GM23338 (cell line): ENCODE data around the gene ADGRV1. TPM values are rescaled to one million over a fixed set of nuclear protein-coding genes. Genes with fewer than 3 reads are reported as not detected.

Experiments used
- ATAC-seq: fragments of 200-7000 bp; cut with Tn5 transposase; 3 replicates; pipeline ENCODE4 v1.9.1; 2020
- DNase-seq: peaks from one replicate; pipeline ENCODE4 v3.0.0-alpha.2; 2015; ENCODE audit warnings: low spot score
- H2AFZ ChIP-seq: fragments of 200-600 bp; sonication (generic); 2 replicates; pipeline ENCODE4 v1.8.0; 2016; ENCODE audit warnings: antibody characterized with exemption, mild to moderate bottlenecking, moderate library complexity
- H3F3A ChIP-seq: fragments of 200-600 bp; sonication (generic); replicated peaks from 2 replicates; pipeline ENCODE4 v1.8.0; 2017; ENCODE audit warnings: antibody characterized with exemption, mixed run types, low read depth
- H3K27ac ChIP-seq: fragments of 200-600 bp; sonication (generic); 2 replicates; pipeline ENCODE4 v1.6.1; 2016; ENCODE audit warnings: low read depth
- H3K27me3 ChIP-seq: fragments of 200-600 bp; sonication (generic); 2 replicates; pipeline ENCODE4 v1.8.0; 2016; ENCODE audit warnings: mild to moderate bottlenecking, mixed run types, moderate library complexity; ENCODE audit not compliant: insufficient read depth
- H3K36me3 ChIP-seq: fragments of 200-600 bp; sonication (generic); 2 replicates; pipeline ENCODE4 v1.8.0; 2016; ENCODE audit warnings: mild to moderate bottlenecking; ENCODE audit not compliant: insufficient read depth
- H3K4me1 ChIP-seq: fragments of 200-600 bp; sonication (generic); 2 replicates; pipeline ENCODE4 v1.8.0; 2016; ENCODE audit warnings: mild to moderate bottlenecking, moderate library complexity; ENCODE audit not compliant: insufficient read depth
- H3K4me2 ChIP-seq: fragments of 200-600 bp; sonication (generic); 2 replicates; pipeline ENCODE4 v1.7.1; 2017; ENCODE audit warnings: mixed run types
- H3K4me3 ChIP-seq: fragments of 200-600 bp; sonication (generic); 2 replicates; pipeline ENCODE4 v1.6.1; 2016; ENCODE audit warnings: mixed run types
- H3K79me2 ChIP-seq: fragments of 200-600 bp; sonication (generic); replicated peaks from 2 replicates; pipeline ENCODE4 v1.8.0; 2017; ENCODE audit warnings: mild to moderate bottlenecking; ENCODE audit not compliant: insufficient read depth
- H3K9me2 ChIP-seq: fragments of 200-600 bp; sonication (generic); 2 replicates; pipeline ENCODE4 v1.8.0; 2017; ENCODE audit not compliant: insufficient read depth
- H4K20me1 ChIP-seq: fragments of 200-600 bp; sonication (generic); replicated peaks from 2 replicates; pipeline ENCODE4 v1.8.0; 2017; ENCODE audit warnings: mild to moderate bottlenecking; ENCODE audit not compliant: insufficient read depth
- H3K27ac Mint-ChIP-seq: 2 replicates; pipeline ENCODE4 v1.8.0; 2020; ENCODE audit warnings: inconsistent platforms, mild to moderate bottlenecking, moderate library complexity, mixed read lengths
- H3K27me3 Mint-ChIP-seq: 3 replicates; pipeline ENCODE4 v1.8.0; 2022; ENCODE audit warnings: low read depth, mild to moderate bottlenecking, moderate library complexity, mixed read lengths, inconsistent platforms; ENCODE audit not compliant: insufficient read depth, poor library complexity
- H3K36me3 Mint-ChIP-seq: 3 replicates; pipeline ENCODE4 v1.8.0; 2021; ENCODE audit warnings: low read depth, mild to moderate bottlenecking, inconsistent platforms, moderate library complexity, mixed read lengths
- H3K4me1 Mint-ChIP-seq: 3 replicates; pipeline ENCODE4 v1.8.0; 2020; ENCODE audit warnings: mild to moderate bottlenecking, inconsistent platforms, mixed read lengths
- H3K4me3 Mint-ChIP-seq: 3 replicates; pipeline ENCODE4 v1.8.0; 2021; ENCODE audit warnings: moderate library complexity, mild to moderate bottlenecking, inconsistent platforms, mixed read lengths
- H3K9me3 Mint-ChIP-seq: 3 replicates; pipeline ENCODE4 v1.8.0; 2020; ENCODE audit warnings: moderate library complexity, mild to moderate bottlenecking, inconsistent platforms, mixed read lengths
- CREB1 ChIP-seq: fragments of 250-450 bp; sonication (Bioruptor Pico); IDR thresholded peaks from 2 replicates; pipeline ENCODE4 v1.5.0; 2020; ENCODE audit warnings: low read depth, mild to moderate bottlenecking, moderate library complexity
- EZH2phosphoT487 ChIP-seq: fragments of 200-600 bp; sonication (generic); IDR thresholded peaks from one replicate; pipeline ENCODE4 v1.8.1; 2018; ENCODE audit warnings: antibody characterized with exemption; ENCODE audit not compliant: unreplicated experiment
- JUNB ChIP-seq: IDR thresholded peaks from one replicate; pipeline ENCODE4 v1.6.1; 2016; ENCODE audit warnings: antibody characterized with exemption; ENCODE audit not compliant: unreplicated experiment
- NANOG ChIP-seq: IDR thresholded peaks from 2 replicates; pipeline ENCODE4 v1.6.1; 2016; ENCODE audit warnings: antibody characterized with exemption, borderline replicate concordance
- POLR2AphosphoS5 ChIP-seq: IDR thresholded peaks from 2 replicates; pipeline ENCODE4 v1.6.1; 2016; ENCODE audit warnings: antibody characterized with exemption, low read depth
- STAT1 ChIP-seq: IDR thresholded peaks from one replicate; pipeline ENCODE4 v1.6.1; 2016; ENCODE audit warnings: antibody characterized with exemption; ENCODE audit not compliant: unreplicated experiment
- ZNF114 ChIP-seq: fragments of 250-450 bp; sonication (Bioruptor Pico); IDR thresholded peaks from 2 replicates; pipeline ENCODE4 v1.5.0; 2020; ENCODE audit warnings: mild to moderate bottlenecking, moderate library complexity
- ZNF331 ChIP-seq: fragments of 250-450 bp; sonication (Bioruptor Pico); IDR thresholded peaks from 2 replicates; pipeline ENCODE4 v1.5.0; 2020; ENCODE audit warnings: low read depth, mild to moderate bottlenecking, moderate library complexity
- polyA plus RNA-seq: library from polyadenylated mRNA; unstranded; fragments of >200 nt; fragmentation: Nextera tagmentation; extraction: Ambion mirVana; gene quantifications from 2 replicates; pipeline ENCODE4 v1.2.1, GENCODE V29; 2016
- total RNA-seq: library from RNA; depleted of rRNA; stranded (reverse); fragments of >200 nt; shearing (Covaris generic); gene quantifications from 2 replicates; pipeline ENCODE4 v1.2.3, GENCODE V29; 2014
- TF ChIP-seq, protein P1 (sequence below): fragments of 250-450 bp; sonication (Bioruptor Pico); IDR thresholded peaks from 2 replicates; pipeline ENCODE4 v1.5.0; 2020; ENCODE audit warnings: mild to moderate bottlenecking, moderate library complexity

The ADGRV1 gene
- total and polyA plus RNA-seq, 2 experiments from 2014 or later: 46.1 to 149 TPM

DNA sequence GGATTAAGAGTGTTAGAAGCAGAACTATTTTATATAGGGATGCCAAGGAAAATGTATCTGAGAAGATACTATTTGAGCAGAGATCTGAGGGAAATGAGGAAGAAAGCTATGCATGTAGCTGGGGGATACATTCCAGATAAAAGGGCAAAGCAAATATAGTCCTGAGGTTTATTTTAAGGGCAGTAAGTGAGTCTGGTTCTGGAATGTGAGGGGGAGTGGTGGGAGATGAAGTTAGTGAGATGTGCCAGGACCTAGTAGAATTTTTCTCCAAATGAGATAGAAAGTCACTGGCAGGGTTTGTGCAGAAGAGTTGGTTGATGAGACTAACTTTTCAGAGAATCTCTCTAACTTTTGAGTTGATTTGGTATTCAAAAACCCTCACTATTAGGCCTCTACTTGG, 374.7 kb downstream of the ADGRV1 start:
- Histone ChIP-seq H3K4me2 (no peak overlapping the region), H2AFZ (no peak overlapping the region), H3K27ac (no peak overlapping the region), H3K9me2 (no peaks in the 10 kb centered on the region), H3K36me3 (no peaks in the 10 kb centered on the region), H3F3A (no peaks in the 10 kb centered on the region), H3K4me1 (peaks cover 13% of the 10 kb centered on the region; the same call in 1 of the 2 replicates), H3K79me2 (0 out of 2 replicates have a peak, but pooled peaks cover under 1% of the 10 kb centered on the region), H4K20me1 (no peaks in the 10 kb centered on the region), H3K4me3 (no peak overlapping the region), H3K27me3 (no peaks in the 10 kb centered on the region)
- Mint-ChIP-seq H3K36me3 (peaks cover 12% of the 10 kb centered on the region), H3K27me3 (no peaks in the 10 kb centered on the region), H3K4me3 (no peak overlapping the region), H3K4me1 (peaks cover 32% of the 10 kb centered on the region), H3K27ac (no peak overlapping the region), H3K9me3 (peaks cover 2% of the 10 kb centered on the region; the same call in 2 of the 3 replicates)
- TF ChIP-seq JUNB (no peak), POLR2AphosphoS5 (no peak), ZNF114 (no peak), CREB1 (CRISPR knock-in tag) (no peak), STAT1 (no peak), NANOG (no peak), ZNF331 (no peak), EZH2phosphoT487 (no peak)
- TF ChIP-seq, protein P1, sequence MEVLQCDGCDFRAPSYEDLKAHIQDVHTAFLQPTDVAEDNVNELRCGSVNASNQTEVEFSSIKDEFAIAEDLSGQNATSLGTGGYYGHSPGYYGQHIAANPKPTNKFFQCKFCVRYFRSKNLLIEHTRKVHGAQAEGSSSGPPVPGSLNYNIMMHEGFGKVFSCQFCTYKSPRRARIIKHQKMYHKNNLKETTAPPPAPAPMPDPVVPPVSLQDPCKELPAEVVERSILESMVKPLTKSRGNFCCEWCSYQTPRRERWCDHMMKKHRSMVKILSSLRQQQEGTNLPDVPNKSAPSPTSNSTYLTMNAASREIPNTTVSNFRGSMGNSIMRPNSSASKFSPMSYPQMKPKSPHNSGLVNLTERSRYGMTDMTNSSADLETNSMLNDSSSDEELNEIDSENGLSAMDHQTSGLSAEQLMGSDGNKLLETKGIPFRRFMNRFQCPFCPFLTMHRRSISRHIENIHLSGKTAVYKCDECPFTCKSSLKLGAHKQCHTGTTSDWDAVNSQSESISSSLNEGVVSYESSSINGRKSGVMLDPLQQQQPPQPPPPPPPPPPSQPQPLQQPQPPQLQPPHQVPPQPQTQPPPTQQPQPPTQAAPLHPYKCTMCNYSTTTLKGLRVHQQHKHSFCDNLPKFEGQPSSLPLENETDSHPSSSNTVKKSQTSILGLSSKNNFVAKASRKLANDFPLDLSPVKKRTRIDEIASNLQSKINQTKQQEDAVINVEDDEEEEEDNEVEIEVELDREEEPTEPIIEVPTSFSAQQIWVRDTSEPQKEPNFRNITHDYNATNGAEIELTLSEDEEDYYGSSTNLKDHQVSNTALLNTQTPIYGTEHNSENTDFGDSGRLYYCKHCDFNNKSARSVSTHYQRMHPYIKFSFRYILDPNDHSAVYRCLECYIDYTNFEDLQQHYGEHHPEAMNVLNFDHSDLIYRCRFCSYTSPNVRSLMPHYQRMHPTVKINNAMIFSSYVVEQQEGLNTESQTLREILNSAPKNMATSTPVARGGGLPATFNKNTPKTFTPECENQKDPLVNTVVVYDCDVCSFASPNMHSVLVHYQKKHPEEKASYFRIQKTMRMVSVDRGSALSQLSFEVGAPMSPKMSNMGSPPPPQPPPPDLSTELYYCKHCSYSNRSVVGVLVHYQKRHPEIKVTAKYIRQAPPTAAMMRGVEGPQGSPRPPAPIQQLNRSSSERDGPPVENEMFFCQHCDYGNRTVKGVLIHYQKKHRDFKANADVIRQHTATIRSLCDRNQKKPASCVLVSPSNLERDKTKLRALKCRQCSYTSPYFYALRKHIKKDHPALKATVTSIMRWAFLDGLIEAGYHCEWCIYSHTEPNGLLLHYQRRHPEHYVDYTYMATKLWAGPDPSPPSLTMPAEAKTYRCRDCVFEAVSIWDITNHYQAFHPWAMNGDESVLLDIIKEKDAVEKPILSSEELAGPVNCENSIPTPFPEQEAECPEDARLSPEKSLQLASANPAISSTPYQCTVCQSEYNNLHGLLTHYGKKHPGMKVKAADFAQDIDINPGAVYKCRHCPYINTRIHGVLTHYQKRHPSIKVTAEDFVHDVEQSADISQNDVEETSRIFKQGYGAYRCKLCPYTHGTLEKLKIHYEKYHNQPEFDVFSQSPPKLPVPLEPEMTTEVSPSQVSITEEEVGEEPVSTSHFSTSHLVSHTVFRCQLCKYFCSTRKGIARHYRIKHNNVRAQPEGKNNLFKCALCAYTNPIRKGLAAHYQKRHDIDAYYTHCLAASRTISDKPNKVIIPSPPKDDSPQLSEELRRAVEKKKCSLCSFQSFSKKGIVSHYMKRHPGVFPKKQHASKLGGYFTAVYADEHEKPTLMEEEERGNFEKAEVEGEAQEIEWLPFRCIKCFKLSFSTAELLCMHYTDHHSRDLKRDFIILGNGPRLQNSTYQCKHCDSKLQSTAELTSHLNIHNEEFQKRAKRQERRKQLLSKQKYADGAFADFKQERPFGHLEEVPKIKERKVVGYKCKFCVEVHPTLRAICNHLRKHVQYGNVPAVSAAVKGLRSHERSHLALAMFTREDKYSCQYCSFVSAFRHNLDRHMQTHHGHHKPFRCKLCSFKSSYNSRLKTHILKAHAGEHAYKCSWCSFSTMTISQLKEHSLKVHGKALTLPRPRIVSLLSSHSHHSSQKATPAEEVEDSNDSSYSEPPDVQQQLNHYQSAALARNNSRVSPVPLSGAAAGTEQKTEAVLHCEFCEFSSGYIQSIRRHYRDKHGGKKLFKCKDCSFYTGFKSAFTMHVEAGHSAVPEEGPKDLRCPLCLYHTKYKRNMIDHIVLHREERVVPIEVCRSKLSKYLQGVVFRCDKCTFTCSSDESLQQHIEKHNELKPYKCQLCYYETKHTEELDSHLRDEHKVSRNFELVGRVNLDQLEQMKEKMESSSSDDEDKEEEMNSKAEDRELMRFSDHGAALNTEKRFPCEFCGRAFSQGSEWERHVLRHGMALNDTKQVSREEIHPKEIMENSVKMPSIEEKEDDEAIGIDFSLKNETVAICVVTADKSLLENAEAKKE (CRISPR knock-in tag): no peak
- ATAC-seq (no peak), DNase-seq (no peak)
